Limb (tissue), 2 donors: Measurements from ENCODE around the gene CEACAM1.
A peak's percentile ranks its signal among the peaks of the same experiment; 100 is the strongest.
"Not testable (repeated sequence)": the region's sequence is repeated elsewhere in the genome, so short reads cannot be mapped to it uniquely, and the experiment has no call there.

ENCODE experiments used
- DNase-seq, 2 donors: peaks; one replicate each; pipeline ENCODE4 v3.0.0-alpha.2; 2016; ENCODE audit errors: extremely low spot score in 2 of 2

The CEACAM1 gene

DNA sequence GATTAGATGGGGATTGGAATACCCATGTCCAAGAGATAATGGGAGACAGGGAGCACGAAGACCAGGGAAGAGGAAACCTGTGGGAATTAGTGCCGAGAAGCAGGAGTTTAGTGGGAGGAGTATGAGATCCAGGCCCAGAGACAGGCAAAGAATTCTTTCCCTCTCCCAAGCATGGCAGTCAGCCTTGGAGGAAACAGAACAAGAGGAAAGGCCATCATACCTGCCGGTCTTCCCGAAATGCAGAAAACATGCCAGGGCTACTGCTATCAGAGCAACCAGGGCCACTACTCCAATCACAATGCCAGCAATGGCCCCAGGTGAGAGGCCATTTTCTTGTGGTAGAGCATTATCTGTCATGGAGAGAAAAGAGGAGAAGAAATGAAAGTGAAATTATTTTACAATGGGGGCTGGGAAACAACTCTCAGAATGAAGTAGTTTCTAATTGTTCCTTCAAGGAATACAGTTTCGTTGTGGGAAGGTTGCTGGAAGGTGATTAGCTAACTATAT is 16.1 kb downstream of the CEACAM1 start:
- no peak for DNase-seq

GRCh38 chr19:42511340-42511739 is 16.9 kb downstream of the CEACAM1 start:
- no peak for DNase-seq

- DNase-seq: no peak
Observed at GRCh38 chr19:42508892-42509444, 19.3 kb downstream of the CEACAM1 start.

GRCh38 chr19:42505066-42505465 is 23.2 kb downstream of the CEACAM1 start:
- no peak for DNase-seq

- DNase-seq: no peak
Observed at GRCh38 chr19:42501733-42502132, 26.5 kb downstream of the CEACAM1 start.

- DNase-seq: not testable (repeated sequence)
Observed at GRCh38 chr19:42501243-42501642, 27.0 kb downstream of the CEACAM1 start.

DNA sequence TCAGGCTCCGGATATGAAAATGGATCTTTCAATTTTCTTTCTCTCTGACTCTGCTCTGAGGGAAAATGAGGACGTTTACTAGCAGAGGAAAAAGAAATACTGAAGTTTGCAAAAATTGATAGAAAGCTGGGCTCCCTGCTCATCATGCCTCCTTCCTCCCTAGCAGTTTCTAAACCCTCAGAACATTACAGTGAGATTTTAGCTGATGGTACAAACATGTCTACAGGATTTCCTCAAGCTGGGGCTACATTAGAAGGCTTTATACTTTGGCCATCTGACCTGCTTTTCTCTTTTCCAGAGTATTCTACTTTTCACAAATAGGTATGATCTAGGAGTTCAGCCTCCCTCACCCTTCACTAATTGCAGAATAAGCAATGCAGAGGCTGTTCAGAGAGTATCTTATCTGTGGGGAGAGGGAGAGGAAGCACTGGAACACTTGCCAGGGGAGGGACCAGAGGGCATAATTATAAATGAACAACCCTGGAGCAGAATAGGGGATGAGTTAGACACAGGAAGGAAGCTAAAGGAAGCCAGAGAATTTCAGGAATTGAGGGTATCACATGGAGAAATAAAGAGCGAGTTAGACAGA is 30.0 kb downstream of the CEACAM1 start:
- no peak for DNase-seq

GRCh38 chr19:42497492-42498168 is 30.7 kb downstream of the CEACAM1 start:
- DNase-seq: no peak

DNA sequence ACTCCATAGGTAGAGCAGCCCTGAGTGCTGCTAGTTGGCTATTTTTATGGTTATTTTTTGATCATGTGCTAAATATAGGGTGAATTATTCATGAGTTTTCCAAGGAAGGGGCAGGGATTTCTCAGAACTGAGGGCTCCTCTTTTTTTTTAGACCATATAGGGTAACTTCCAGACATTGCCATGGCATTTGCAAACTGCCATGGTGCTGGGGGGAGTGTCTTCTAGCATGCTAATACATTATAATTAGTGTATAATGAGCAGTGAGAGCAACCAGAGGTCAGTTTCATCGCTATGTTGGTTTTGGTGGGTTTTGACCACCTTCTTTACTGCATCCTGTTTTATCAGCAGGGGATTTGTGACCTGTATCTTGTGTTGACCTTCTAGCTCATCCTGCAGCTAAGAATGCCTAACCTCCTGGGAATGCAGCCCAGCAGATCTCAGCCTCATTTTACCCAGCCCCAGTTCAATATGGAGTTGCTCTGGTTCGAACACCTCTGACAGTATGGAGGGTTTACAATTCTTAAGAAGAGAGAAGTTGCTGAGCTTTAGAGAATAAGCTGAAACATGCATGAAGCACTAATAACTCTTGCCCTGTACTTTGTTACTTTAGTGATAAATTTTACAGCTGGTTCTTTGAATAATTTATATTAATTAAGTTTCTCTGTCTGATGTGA is 31.7 kb downstream of the CEACAM1 start:
- DNase-seq: no peak

DNA sequence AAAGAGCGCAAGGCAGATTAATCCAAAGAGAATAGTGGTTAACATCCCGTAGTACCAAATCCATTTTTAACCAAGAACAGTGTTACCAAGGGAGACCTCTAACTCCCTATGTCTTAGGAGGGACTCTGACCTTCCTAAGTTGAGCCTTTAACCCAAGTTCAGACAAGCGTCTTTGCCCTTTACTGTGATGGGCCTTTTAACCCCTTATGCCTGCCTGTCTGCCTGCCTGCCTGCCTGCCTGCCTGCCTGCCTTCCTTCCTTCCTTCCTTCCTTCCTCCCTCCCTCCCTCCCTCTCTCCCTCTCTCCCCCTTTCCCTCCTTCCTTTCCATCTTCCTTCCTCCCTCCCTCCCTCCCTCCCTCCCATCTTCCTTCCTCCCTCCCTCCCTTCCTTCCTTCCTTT is 32.6 kb downstream of the CEACAM1 start:
- no peak for DNase-seq

DNA sequence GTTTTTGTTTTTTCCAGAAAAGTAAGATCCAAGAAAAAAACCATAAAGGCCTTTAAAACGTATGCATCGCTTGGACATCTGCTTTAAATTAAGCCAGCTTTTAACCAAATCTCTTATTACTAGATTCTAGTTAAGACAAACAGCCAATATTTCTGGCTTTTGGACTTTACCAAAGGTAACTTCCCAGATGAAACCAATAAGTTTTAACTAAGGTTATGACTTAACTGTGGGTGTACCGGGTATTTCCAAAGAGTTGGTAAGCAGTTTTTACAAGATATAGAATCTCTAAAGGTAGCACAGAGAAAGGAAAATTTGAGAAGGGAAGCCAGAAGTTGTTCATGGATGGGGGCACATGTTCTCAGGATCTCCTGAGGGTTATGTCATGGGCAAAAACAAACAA is 34.0 kb downstream of the CEACAM1 start:
- peak in 1 of 2 donors; percentile 15 for DNase-seq

GRCh38 chr19:42488783-42489521 is 39.3 kb downstream of the CEACAM1 start:
- DNase-seq: no peak

DNA sequence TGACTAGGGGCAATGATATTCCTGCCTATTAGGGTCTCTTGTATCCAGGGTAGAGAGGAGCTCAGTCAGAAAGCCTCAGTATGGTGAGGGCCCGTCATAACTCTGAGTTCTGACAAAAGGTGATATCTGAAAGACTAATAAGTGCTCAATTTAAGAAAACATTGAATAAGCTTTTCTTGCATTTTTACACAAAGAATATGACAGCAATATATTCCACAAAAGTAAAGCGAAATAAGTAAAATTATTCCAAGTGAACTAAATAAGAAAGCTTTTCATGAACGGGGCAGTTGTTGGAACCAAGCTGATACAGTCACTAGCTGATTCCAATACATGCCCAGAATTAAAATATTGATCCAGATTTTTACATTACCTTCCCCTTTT is 40.5 kb downstream of the CEACAM1 start:
- DNase-seq: no peak

DNA sequence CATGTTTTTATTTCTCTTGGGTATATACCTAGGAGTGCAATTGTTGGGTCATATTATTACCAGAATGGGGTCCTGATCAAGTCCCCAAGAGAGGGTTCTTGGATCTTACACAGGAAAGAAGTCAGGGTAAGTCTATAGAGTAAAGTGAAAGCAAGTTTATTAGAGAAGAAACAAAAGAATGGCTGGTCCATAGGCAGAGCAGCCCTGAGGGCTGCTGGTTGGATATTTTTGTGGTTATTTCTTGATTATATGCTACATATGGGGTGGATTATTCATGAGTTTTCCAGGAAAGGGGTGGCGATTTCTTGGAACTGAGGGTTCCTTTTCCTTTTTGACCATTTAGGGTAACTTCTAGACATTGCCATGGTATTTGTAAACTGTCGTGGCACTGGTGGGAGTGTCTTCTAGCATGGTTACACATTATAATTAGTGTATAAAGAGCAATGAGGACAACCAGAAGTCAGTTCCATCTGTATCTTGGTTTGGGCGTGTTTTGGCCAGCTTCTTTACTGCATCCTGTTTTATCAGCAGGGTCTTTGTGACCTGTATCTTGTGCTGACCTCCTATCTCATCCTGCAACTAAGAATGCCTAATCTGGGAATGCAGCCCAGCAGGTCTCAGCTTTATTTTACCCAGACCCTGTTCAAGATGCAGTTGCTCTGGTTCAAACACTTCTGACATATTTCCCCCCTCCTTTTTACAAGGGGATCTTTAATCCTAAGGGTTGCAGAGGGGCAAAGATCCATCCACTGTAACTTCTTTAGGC is 41.1 kb downstream of the CEACAM1 start:
- DNase-seq: no peak

GRCh38 chr19:42485036-42485435 is 43.2 kb downstream of the CEACAM1 start:
- not testable (repeated sequence) for DNase-seq

DNA sequence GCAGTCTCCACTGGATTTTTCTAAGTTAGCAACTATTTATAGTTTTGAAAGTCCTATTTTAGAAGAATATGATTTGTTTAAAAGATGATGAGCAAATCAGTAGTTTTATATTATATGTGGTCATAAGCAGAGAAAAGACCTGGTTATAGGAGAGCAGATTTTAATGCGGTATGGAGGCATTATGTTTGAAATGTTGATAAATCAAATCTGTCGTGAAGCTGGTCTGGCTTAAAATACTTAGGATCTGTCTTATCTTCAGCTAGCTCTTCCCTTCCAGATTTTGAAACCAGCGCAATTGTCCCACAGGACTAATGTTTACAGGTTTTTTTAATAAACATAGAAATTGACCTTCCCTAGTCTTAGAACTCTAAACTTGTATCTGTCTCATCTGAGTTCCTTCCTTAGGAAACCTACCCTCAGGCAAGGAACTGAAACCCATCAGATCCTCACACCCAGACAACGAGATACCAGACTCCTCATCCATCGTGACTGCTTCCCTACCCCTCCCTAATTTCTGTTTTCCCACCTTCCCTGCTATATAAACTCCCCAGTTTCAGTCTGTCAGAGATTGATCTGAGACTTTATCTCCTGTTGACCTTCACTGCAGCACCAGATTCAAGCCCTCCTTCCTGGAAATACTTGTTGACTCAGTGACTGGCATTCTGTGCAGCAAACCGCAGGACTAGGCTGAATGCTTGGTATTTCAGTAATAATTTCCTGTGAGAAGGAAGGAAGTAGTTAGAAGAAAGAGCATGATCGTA is 47.8 kb downstream of the CEACAM1 start:
- no peak for DNase-seq

- DNase-seq: no peak
Observed at GRCh38 chr19:42479736-42480135, 48.5 kb downstream of the CEACAM1 start.

GRCh38 chr19:42478765-42479311 is 49.4 kb downstream of the CEACAM1 start:
- no peak for DNase-seq

- no peak for DNase-seq
Observed at GRCh38 chr19:42477933-42478332, 50.3 kb downstream of the CEACAM1 start.

GRCh38 chr19:42477117-42477516 is 51.2 kb downstream of the CEACAM1 start:
- DNase-seq: no peak
